Lower leg skin (tissue), 3 donors: Measurements from ENCODE around the gene ASB1.

Experiments
- CTCF ChIP-seq, 3 donors: fragments of 450-650 bp; IDR thresholded peaks; one replicate each; pipeline ENCODE4 v1.5.1; 2016; ENCODE audit warnings: antibody characterized with exemption in 3 of 3, mild to moderate bottlenecking in 3 of 3, moderate library complexity in 2 of 3
- POLR2A ChIP-seq, 2 donors: fragments of 450-650 bp; IDR thresholded peaks; one replicate each; pipeline ENCODE4 v1.6.1; 2016 to 2017; ENCODE audit warnings: antibody characterized with exemption in 2 of 2, mild to moderate bottlenecking in 1 of 2, moderate library complexity in 1 of 2

- TF ChIP-seq CTCF (IDR thresholded peaks at IDR 0.05) (no peak), POLR2A (IDR thresholded peaks at IDR 0.05) (no peak)
These were observed 8.3 kb upstream of the ASB1 start for GRCh38 chr2:238418196-238418998.
